Right renal cortex interstitium (tissue), 3 donors: ENCODE data around the gene PTPRC. TPM values are rescaled to one million over a fixed set of nuclear protein-coding genes. Genes with fewer than 3 reads are reported as not detected.

Source experiments
- DNase-seq, 3 donors: peaks; one replicate each; pipeline ENCODE4 v3.0.0-alpha.2; 2013; ENCODE audit warnings: low read depth in 3 of 3, low spot score in 2 of 3
- polyA plus RNA-seq, 3 donors: library from polyadenylated mRNA; unstranded; fragments of 120-200 nt; gene quantifications; one replicate each; pipeline ENCODE4 v1.2.1, GENCODE V29; 2013; ENCODE audit not compliant: insufficient read length in 3 of 3

Gene PTPRC
- polyA plus RNA-seq, 3 donors, result 5.4 to 7.4 (median 7.1) TPM

DNA sequence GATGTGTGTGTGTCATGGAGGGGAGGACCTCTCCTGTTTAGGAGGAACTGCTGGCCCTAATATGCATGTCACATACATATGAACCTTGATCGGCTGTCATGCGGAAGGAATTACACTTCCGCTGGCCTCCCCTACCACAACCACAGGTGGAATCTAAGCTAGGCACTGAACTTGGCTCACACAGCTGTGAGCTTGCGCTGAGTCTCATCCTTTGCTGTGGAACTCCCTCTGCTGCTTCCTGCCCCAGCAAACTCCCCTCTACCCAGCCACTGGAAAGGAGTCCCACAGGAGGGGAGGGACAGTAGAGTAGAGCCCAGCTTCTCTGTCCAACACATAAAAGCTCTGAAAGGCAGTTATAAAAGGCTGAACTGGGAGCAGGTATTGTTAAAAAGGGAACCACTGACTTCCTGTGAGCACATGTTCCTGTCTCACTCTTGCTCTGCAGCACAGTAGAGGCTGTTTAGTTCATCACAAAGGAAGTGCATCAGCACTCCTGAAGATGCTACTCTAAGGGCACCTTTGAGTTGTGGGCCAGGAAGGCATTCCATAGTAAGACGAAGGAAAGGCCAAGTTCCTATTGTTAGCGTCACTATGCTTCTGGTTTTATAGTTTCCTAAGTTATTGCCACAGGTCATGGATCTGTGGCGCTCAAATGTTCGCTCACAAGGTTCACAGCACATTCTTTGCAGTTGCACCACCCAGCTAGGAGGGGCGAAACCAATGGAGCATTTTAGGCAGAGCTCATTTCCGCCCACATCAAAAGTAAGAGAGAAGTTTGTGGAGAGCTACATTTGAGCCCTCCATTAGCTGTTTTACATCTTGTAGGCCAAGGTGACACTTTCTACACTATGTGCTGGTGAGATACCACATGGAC, 17.7 kb upstream of the PTPRC start:
- peak in 1 of 3 donors; percentile 18 for DNase-seq

GRCh38 chr1:198622001-198622400, 16.8 kb upstream of the PTPRC start:
- no peak for DNase-seq

DNA sequence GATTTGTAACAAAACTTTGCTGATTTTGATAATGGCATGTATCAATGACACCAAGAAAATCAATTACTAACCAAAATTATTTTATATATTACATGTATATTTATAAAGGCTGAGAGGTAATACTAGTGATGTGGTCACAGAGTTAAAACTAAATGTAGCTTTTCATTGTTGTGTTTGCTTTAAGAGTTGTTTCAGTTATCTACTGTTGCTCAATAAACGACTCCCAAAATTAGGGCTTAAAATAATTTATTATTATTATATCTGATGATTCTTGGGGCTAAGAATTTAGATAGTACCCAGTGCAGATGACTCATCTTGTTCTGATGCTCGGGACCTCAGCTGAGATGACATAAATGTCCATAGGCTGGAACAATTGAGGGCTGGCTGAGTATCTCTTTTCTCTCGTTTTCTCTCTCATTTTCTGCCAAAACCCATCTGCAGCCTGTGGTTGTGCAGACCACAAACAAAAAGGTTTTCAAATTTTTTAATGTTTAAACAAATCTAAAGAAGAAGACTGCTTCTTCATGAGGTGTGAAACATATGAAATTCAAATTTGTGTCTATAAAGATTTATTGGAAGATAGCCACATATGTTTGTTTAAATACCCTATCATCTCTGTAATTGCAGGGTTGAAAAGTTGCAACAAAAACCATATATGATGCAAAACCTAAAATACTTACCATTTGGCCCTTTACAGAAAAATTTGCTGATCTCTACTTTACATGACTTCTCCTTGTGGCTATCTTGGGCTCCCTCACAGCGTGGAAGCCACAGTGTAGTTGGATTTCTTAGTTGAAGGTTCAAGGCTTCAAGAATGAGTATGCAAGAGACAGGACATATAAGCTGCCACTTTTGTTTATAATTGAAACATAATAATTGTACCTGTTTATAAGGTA, 14.8 kb upstream of the PTPRC start:
- no peak for DNase-seq

DNA sequence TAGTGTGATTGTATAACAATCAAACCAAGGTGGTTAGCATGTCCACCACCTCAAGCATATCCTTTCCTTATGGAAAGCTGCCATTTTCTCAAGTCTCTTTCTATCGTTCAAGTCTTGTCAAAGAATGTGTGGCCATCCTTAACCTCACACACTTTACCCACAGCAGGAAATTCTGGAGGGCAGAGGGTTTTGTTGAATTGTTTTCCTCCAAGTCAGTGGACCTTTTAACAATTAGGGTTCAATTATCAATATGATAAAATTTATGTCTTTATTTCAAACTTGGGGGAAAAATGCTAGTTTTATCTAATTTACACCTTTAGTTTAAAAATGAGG, 14.2 kb upstream of the PTPRC start:
- DNase-seq, result no peak

DNA sequence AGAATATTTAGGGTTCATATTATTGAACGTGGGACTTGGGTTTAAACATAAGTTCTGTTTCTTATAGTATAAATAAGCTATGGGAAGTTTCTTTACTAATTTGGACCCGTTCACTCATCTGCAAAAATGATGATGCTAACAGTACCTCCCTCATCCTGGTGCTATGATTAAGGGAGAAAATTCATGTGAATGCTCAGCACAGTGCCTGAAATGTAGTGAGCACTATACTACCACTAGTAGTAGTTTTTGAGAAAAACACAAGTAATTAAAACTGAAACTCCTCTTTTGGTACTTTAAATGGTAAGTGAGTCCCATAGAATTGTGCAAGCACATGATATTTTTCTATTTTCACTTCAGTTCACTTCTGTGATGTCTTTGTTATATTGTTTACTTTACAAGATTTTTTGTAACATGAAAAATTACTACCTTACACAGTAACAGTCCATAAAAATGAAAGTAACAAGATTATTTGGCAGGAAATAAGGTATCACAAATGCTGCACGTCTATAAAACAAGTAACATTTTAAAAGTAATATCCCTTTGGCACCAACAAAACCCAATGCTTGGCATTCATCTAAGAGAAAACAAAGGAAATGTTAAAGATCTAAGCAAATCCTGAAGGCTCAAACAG, 11.3 kb upstream of the PTPRC start:
- DNase-seq, result no peak

GRCh38 chr1:198628067-198628455, 10.8 kb upstream of the PTPRC start:
- no peak for DNase-seq

- DNase-seq, result no peak
Measured at GRCh38 chr1:198629610-198630009, 9.2 kb upstream of the PTPRC start.

DNA sequence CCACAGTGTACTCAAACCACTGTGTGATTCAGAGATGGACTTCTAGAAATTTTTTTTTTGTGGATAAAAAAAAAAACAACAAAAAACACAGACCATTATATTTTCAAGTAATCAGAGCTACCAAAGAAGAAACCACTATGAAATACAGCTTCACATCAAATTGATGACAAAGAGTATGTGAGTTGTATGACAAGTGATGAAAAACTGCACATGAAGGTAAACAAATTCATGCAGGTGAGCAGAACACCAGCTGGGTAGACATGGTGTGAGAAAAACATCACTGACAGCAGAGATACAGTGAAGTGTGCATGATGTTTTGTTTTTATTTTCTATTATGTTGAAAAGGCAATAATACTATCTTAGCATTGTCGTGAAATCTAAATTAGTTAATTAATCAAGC, 8.0 kb upstream of the PTPRC start:
- DNase-seq, result no peak

DNA sequence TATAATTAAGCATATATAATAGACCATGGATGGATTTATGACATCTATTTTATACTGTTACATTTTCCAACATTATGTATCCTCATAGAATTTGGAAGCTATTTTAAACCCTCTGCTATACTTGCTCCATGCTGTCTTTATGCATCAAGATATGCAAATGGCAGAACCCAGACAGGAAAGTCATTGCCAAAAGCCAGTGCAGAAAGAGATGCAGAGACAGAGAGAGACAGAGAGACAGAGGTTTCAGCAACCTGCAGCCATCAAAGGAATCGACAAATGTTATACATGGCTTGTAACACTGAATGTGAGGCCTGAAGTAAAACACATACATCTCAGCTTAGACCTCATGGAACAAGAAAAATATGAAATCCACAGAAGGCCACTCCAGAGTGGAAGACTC, 7.5 kb upstream of the PTPRC start:
- no peak for DNase-seq

- DNase-seq, result no peak
Measured at GRCh38 chr1:198632007-198632406, 6.8 kb upstream of the PTPRC start.

- no peak for DNase-seq
Measured at GRCh38 chr1:198633675-198634121, 5.1 kb upstream of the PTPRC start.

DNA sequence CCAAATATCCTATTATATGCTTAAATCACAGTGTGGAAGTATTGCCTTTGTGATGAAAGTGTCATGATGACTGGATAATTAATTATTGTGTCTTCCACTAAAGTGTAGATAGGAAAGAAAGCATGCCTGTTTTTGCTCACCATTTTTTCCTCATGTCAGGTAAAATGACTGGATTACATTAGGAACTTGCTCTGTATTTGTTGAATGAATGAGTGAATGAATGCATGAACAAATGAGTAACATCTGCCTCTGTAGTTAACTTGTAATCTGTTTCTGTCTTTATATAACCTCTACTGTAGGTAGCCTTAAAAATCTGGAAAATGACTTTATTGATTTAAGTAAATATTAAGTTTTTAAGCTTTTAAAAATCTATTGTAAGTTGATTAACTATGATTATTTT, 2.9 kb upstream of the PTPRC start:
- no peak for DNase-seq

- DNase-seq, result no peak
Measured at GRCh38 chr1:198636391-198636790, 2.4 kb upstream of the PTPRC start.

- no peak for DNase-seq
Measured at GRCh38 chr1:198637157-198637556, 1.7 kb upstream of the PTPRC start.

DNA sequence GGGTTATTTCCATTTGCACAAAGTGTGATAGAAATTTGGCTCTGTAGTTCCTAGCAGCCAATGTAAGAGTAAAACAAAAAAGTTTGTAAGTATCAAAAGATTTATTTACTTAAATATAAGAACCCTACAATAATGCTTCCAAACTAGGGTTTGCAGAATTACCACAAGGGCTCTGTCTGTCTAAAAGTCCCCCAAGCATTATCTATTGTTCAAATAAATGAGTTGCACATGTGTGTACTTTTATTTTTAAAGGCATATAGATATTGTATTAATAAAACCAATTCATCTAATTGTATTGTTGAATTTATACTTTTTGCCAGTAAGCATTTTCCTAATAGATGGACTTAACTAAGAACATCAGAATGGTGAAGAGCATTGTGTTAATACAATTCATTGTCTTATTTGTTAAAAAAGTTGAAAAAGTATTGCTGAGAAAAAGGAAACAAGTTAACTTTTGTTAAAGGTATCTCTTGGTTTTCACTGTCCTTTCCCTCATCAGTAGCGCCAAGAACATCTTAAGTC, 863 bp upstream of the PTPRC start:
- no peak for DNase-seq

DNA sequence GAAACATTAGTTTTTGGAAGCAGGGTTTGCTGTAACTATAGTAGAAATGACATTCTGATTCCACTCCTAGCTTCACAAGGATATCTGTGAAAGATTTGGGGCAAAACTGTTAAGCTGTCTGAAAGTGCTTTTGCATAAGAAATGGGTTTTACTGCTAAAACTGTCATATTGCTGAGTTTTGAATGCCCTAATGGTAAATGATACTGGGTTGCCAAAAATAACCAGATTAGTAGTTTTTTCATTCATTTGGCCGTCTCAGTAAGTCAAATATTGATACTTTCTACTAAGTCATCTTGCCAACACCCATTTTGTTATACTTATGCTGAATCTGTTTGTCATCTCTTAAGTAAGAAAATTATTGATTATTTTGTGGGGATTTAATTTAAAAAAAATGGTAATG, 399 bp upstream of the PTPRC start:
- no peak for DNase-seq

- DNase-seq, result no peak
Measured at GRCh38 chr1:198639671-198640143, 867 bp downstream of the PTPRC start.

DNA sequence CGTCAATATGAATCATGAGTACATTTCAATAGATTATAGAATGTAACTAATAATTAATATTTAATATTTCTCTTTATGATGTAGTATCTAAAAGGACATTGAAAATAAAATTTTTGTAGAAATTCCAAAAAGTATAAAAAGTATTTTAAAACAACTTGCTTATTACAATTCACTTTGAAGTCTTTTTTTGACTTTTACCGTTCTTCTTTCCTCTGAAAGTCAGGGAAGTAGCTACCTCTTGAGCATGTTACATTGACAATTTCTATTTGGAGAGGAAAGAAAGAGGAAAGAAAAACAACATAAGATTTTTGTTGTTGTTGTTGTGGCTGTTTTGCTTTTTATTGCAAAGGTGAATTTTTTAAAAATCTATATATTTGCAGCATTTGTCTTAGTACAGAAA, 1.3 kb downstream of the PTPRC start:
- DNase-seq, result no peak

DNA sequence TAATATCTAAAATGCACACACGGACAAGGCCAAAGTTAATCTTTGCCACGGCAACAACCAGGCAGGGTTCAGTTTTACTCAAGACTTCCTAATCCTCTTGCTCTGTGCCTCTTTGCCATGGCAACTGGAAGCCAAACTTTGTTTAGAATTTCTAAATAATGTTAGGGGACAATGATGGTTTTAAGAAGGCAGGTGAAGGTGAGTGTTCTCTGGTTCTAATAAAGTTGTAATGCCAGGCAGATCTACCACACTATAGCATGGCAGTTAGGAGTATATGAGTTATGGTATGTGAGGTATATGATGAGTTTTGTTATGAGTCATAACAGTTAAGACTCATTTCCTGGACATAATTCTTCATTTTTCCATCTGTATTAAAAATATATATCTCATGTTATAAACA, 2.7 kb downstream of the PTPRC start:
- DNase-seq, result no peak

GRCh38 chr1:198641966-198642668, 3.3 kb downstream of the PTPRC start:
- no peak for DNase-seq
